ENCODE results near the gene BEX3. TPM values are rescaled to one million over a fixed set of nuclear protein-coding genes. Genes with fewer than 3 reads are reported as not detected.

Gene BEX3
- total RNA-seq, 2 donors from 2014 or later: 595 to 651 TPM

DNA sequence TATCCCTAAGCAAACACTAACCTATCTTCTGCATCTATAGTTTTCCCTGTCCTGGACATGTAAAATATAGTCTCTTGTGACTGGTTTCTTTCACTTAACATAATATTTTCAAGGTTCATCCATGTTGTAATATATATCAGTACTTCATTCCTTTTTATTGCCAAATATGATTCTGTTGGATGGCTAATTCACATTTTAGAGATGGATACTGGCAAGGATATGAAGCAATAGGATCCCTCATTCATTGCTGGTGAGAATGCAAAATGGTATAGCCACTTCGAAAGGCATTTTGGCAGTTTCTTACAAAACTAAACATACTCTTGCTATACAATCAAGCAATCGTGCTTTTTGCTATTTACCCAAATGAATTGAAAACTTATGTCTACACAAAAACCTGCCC is 13.3 kb upstream of the BEX3 start:
- Histone ChIP-seq H3K9me3 (ENCODE audit: control insufficient read depth, low read length) (no peaks in the 10 kb centered on the region), H3K4me3 (ENCODE audit: low read length) (no peak overlapping the region), H3K4me1 (ENCODE audit: control insufficient read depth, insufficient read depth, low read length) (peaks cover 3% of the 10 kb centered on the region), H3K9ac (ENCODE audit: extremely low read depth, low read length, poor library complexity, severe bottlenecking) (no peak overlapping the region), H3K27ac (ENCODE audit: low read depth, low read length) (no peak overlapping the region), H3K36me3 (ENCODE audit: control insufficient read depth, insufficient read depth, low read length) (peaks cover 2% of the 10 kb centered on the region), H3K27me3 (ENCODE audit: control insufficient read depth, insufficient read depth, low read length, poor library complexity, severe bottlenecking) (no peaks in the 10 kb centered on the region)
- peaks cover 41% of the 10 kb centered on the region for H3K4me1 Mint-ChIP-seq
- H3K9me3 Mint-ChIP-seq: peaks cover 5% of the 10 kb centered on the region
- H3K27me3 Mint-ChIP-seq (ENCODE audit: insufficient read depth): no peaks in the 10 kb centered on the region
- TF ChIP-seq, protein P1, sequence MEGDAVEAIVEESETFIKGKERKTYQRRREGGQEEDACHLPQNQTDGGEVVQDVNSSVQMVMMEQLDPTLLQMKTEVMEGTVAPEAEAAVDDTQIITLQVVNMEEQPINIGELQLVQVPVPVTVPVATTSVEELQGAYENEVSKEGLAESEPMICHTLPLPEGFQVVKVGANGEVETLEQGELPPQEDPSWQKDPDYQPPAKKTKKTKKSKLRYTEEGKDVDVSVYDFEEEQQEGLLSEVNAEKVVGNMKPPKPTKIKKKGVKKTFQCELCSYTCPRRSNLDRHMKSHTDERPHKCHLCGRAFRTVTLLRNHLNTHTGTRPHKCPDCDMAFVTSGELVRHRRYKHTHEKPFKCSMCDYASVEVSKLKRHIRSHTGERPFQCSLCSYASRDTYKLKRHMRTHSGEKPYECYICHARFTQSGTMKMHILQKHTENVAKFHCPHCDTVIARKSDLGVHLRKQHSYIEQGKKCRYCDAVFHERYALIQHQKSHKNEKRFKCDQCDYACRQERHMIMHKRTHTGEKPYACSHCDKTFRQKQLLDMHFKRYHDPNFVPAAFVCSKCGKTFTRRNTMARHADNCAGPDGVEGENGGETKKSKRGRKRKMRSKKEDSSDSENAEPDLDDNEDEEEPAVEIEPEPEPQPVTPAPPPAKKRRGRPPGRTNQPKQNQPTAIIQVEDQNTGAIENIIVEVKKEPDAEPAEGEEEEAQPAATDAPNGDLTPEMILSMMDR (conservative IDR thresholded peaks at IDR 0.05): no peak
- WGBS, 2 experiments (ENCODE audit: insufficient coverage in 1 of 2, insufficient read length in 1 of 2): 88 to 100% methylated on average over 1 to 2 of the region's 2 CpGs
- H3K27ac Mint-ChIP-seq: no peak overlapping the region
- no peak for DNase-seq
- H3K36me3 Mint-ChIP-seq (ENCODE audit: low read depth): peaks cover 4% of the 10 kb centered on the region
- H3K4me3 Mint-ChIP-seq: no peak overlapping the region

DNA sequence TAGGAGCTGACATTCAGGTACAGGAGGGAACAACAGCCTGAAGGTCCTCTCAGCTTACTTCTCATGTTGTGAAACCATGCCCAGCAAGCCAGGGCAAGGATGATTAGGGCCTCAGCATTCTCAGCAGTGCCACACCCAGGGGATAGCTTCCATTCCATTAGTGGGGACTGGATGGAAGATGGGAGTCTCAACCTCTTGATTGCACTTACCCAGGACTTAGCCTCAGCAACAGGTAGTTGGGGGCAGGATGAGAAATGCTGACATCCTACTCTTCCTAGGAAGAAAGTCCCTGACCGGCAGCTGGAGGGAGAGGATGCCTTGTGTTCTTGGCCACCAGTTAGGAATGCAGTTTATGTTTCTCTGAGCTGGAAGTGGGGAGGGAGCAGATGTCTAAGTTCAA is 8.8 kb upstream of the BEX3 start:
- WGBS, 2 experiments (ENCODE audit: insufficient coverage in 1 of 2, insufficient read length in 1 of 2): 45% methylated on average over 1 of the region's 1 CpG; no CpG with 5 or more reads in 1 of the 2 experiments
- Mint-ChIP-seq H3K36me3 (ENCODE audit: low read depth) (no peaks in the 10 kb centered on the region), H3K27ac (no peak overlapping the region), H3K4me3 (no peak overlapping the region), H3K4me1 (peaks cover 28% of the 10 kb centered on the region), H3K9me3 (peaks cover 6% of the 10 kb centered on the region), H3K27me3 (ENCODE audit: insufficient read depth) (no peaks in the 10 kb centered on the region)
- H3K27me3 ChIP-seq (ENCODE audit: control insufficient read depth, insufficient read depth, low read length, poor library complexity, severe bottlenecking): no peaks in the 10 kb centered on the region
- no peak for DNase-seq
- no peaks in the 10 kb centered on the region for H3K4me1 ChIP-seq (ENCODE audit: control insufficient read depth, insufficient read depth, low read length)
- TF ChIP-seq, protein P1 (conservative IDR thresholded peaks at IDR 0.05): no peak
- H3K27ac ChIP-seq (ENCODE audit: low read depth, low read length): no peak overlapping the region
- no peaks in the 10 kb centered on the region for H3K9me3 ChIP-seq (ENCODE audit: control insufficient read depth, low read length)
- H3K4me3 ChIP-seq (ENCODE audit: low read length): no peak overlapping the region
- H3K9ac ChIP-seq (ENCODE audit: extremely low read depth, low read length, poor library complexity, severe bottlenecking): no peak overlapping the region
- no peaks in the 10 kb centered on the region for H3K36me3 ChIP-seq (ENCODE audit: control insufficient read depth, insufficient read depth, low read length)

DNA sequence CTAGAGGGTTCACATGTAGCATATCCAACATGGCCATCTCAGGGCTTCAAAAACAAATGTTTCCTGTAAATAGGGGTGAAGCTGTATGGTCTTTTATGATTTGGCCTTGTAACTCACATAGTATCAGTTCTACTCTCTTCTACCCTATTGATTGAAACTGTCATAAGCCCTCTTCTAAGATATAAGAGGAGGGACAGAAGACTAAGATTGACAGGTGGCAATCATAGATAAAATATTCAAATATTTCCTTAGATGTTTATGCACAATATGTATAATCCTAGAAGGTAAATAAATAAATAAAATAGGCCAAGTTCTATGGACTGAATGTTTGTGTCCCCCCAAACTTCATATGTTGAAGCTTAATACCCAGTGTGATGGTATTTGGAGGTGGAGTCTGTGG is 6.9 kb upstream of the BEX3 start:
- Histone ChIP-seq H3K4me1 (ENCODE audit: control insufficient read depth, insufficient read depth, low read length) (no peaks in the 10 kb centered on the region), H3K36me3 (ENCODE audit: control insufficient read depth, insufficient read depth, low read length) (no peaks in the 10 kb centered on the region), H3K27me3 (ENCODE audit: control insufficient read depth, insufficient read depth, low read length, poor library complexity, severe bottlenecking) (no peaks in the 10 kb centered on the region), H3K9ac (ENCODE audit: extremely low read depth, low read length, poor library complexity, severe bottlenecking) (no peak overlapping the region), H3K4me3 (ENCODE audit: low read length) (no peak overlapping the region), H3K27ac (ENCODE audit: low read depth, low read length) (no peak overlapping the region), H3K9me3 (ENCODE audit: control insufficient read depth, low read length) (no peaks in the 10 kb centered on the region)
- peaks cover 30% of the 10 kb centered on the region for H3K4me1 Mint-ChIP-seq
- no peak overlapping the region for H3K4me3 Mint-ChIP-seq
- H3K9me3 Mint-ChIP-seq: peaks cover 6% of the 10 kb centered on the region
- no peak for DNase-seq
- TF ChIP-seq, protein P1 (conservative IDR thresholded peaks at IDR 0.05): no peak
- H3K27me3 Mint-ChIP-seq (ENCODE audit: insufficient read depth): no peaks in the 10 kb centered on the region
- H3K27ac Mint-ChIP-seq: no peak overlapping the region
- no peaks in the 10 kb centered on the region for H3K36me3 Mint-ChIP-seq (ENCODE audit: low read depth)

Data from endodermal cell (in vitro differentiated cells).